GM23248 (cell line): ENCODE measurements around the gene MGAT4A. TPM values are rescaled to one million over a fixed set of nuclear protein-coding genes. Genes with fewer than 3 reads are reported as not detected.

ENCODE experiments used
- DNase-seq: peaks from one replicate; pipeline ENCODE4 v3.0.0-alpha.2; 2015
- H2AFZ ChIP-seq: fragments of 200-600 bp; sonication (generic); 2 replicates; pipeline ENCODE4 v1.6.1; 2016; ENCODE audit warnings: antibody characterized with exemption
- H3F3A ChIP-seq: fragments of 200-600 bp; sonication (generic); 2 replicates; pipeline ENCODE4 v1.6.1; 2016; ENCODE audit warnings: mild to moderate bottlenecking, antibody characterized with exemption, mixed run types; ENCODE audit not compliant: insufficient read depth
- H3K27ac ChIP-seq: fragments of 200-600 bp; sonication (generic); 2 replicates; pipeline ENCODE4 v1.5.1; 2016; ENCODE audit warnings: mild to moderate bottlenecking
- H3K27me3 ChIP-seq: fragments of 200-600 bp; sonication (generic); replicated peaks from 2 replicates; pipeline ENCODE4 v1.6.1; 2016; ENCODE audit warnings: mild to moderate bottlenecking; ENCODE audit not compliant: insufficient read depth
- H3K36me3 ChIP-seq: fragments of 200-600 bp; sonication (generic); 2 replicates; pipeline ENCODE4 v1.6.1; 2016; ENCODE audit warnings: low read depth, mild to moderate bottlenecking
- H3K4me1 ChIP-seq: fragments of 200-600 bp; sonication (generic); 2 replicates; pipeline ENCODE4 v1.6.1; 2016; ENCODE audit warnings: mild to moderate bottlenecking; ENCODE audit not compliant: insufficient read depth
- H3K4me2 ChIP-seq: fragments of 200-600 bp; sonication (generic); one replicate; pipeline ENCODE4 v1.6.1; 2016; ENCODE audit warnings: mild to moderate bottlenecking; ENCODE audit not compliant: unreplicated experiment
- H3K4me3 ChIP-seq: fragments of 200-600 bp; sonication (generic); 2 replicates; pipeline ENCODE4 v1.5.1; 2016; ENCODE audit warnings: mild to moderate bottlenecking
- H3K79me2 ChIP-seq: fragments of 200-600 bp; sonication (generic); 2 replicates; pipeline ENCODE4 v1.6.1; 2016; ENCODE audit warnings: mild to moderate bottlenecking; ENCODE audit not compliant: insufficient read depth
- H3K9ac ChIP-seq: fragments of 200-600 bp; sonication (generic); 2 replicates; pipeline ENCODE4 v1.6.1; 2016; ENCODE audit warnings: mild to moderate bottlenecking
- H3K9me2 ChIP-seq: fragments of 200-600 bp; sonication (generic); 2 replicates; pipeline ENCODE4 v1.6.1; 2016; ENCODE audit warnings: mixed run types, mild to moderate bottlenecking, moderate library complexity; ENCODE audit not compliant: insufficient read depth
- H3K9me3 ChIP-seq: fragments of 200-600 bp; sonication (generic); one replicate; pipeline ENCODE4 v1.6.1; 2017; ENCODE audit warnings: low read depth
- H4K20me1 ChIP-seq: fragments of 200-600 bp; sonication (generic); 2 replicates; pipeline ENCODE4 v1.6.0; 2016; ENCODE audit not compliant: insufficient read depth
- EZH2 ChIP-seq: fragments of 200-600 bp; sonication (generic); IDR thresholded peaks from 2 replicates; pipeline ENCODE4 v1.6.1; 2018; ENCODE audit warnings: antibody characterized with exemption, mild to moderate bottlenecking; ENCODE audit not compliant: insufficient read depth, poor library complexity, severe bottlenecking
- EZH2phosphoT487 ChIP-seq: fragments of 200-600 bp; sonication (generic); IDR thresholded peaks from 2 replicates; pipeline ENCODE4 v1.6.1; 2018; ENCODE audit warnings: antibody characterized with exemption, moderate library complexity, mild to moderate bottlenecking, low read depth; ENCODE audit not compliant: insufficient read depth
- WGBS, 2 experiments: methylation state at CpG; one replicate each; pipeline ENCODE4 v1.1.6; 2015 to 2017; ENCODE audit warnings: low lambda C conversion rate in 2 of 2, low coverage in 1 of 2; ENCODE audit errors: missing lambda C conversion rate in 2 of 2; 5-methylcytosine and 5-hydroxymethylcytosine counted together
- in situ Hi-C: fragments of 300-500 bp; cut with MboI; formaldehyde crosslinking; loops from 2 replicates; pipeline ENCODE4 v1.15.0; 2020
- polyA plus RNA-seq: library from polyadenylated mRNA; unstranded; fragments of >200 nt; fragmentation: Nextera tagmentation; extraction: Ambion mirVana; gene quantifications from 2 replicates; pipeline ENCODE4 v1.2.1, GENCODE V29; 2016
- total RNA-seq: library from RNA; depleted of rRNA; stranded (reverse); fragments of >200 nt; shearing (Covaris generic); gene quantifications from 2 replicates; pipeline ENCODE4 v1.2.3, GENCODE V29; 2014

The MGAT4A gene
- total and polyA plus RNA-seq, 2 experiments from 2014 or later, result under 0.01 TPM; not detected in 1

DNA sequence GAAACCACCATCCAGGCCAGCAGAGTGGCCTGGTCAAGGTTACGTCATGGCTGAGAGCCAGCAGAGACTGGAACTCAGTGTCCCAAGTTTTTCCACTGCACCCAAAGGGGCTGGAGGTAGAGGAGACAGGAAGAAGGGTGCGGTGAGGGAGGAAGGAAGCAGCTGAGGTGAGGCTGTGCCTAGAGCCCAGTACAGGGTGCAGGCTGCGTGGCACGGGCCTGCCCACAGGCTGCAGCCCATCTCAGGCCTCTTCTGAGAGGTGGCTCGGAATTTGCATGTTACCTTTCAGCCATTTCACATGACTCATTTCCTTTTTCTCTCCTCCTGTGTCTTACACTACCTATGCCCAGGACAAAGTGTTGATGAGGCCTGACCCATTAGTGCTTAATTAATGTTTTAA is 13.7 kb upstream of the MGAT4A start:
- H3K9me3 ChIP-seq, result no peaks in the 10 kb centered on the region
- TF ChIP-seq EZH2phosphoT487, result no peak
- no peak for TF ChIP-seq EZH2
- no peaks in the 10 kb centered on the region for H3K36me3 ChIP-seq
- H3F3A ChIP-seq, result no peaks in the 10 kb centered on the region
- H3K27ac ChIP-seq, result no peak overlapping the region
- no peaks in the 10 kb centered on the region for H3K9me2 ChIP-seq
- 86 to 87% methylated on average over 5 of the region's 5 CpGs for WGBS, 2 experiments
- H2AFZ ChIP-seq, result no peak overlapping the region
- no peak overlapping the region for H3K4me3 ChIP-seq
- no peaks in the 10 kb centered on the region for H3K4me1 ChIP-seq
- no peak overlapping the region for H3K4me2 ChIP-seq
- no peaks in the 10 kb centered on the region; the same call in 1 of the 2 replicates for H3K27me3 ChIP-seq
- no peak for DNase-seq
- no peaks in the 10 kb centered on the region for H4K20me1 ChIP-seq
- H3K9ac ChIP-seq, result no peak overlapping the region
- in situ Hi-C loops, result no loop called here
- H3K79me2 ChIP-seq, result no peaks in the 10 kb centered on the region

DNA sequence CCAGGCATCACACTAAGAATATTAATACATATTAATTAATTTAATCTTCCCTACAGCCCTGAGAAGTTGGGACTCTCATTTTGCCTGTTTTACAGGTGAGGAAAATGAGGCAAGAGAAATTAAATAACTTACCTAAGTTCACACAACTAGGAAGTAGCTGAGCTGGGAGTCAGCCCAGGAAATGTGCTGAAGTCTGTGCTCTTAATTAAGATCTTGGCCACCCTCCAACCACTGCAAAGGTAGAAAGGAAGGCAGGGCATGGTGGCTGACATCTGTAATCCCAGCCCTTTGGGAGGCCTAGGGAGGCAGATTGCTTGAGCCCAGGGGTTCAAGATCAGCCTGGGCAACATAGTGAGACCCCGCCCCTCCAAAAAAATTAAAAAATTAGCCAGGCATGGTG is 12.9 kb upstream of the MGAT4A start:
- H3K27ac ChIP-seq, result no peak overlapping the region
- DNase-seq, result no peak
- no peaks in the 10 kb centered on the region for H3K36me3 ChIP-seq
- H3F3A ChIP-seq, result no peaks in the 10 kb centered on the region
- no peaks in the 10 kb centered on the region; the same call in 1 of the 2 replicates for H3K27me3 ChIP-seq
- in situ Hi-C loops, result no loop called here
- H3K79me2 ChIP-seq, result no peaks in the 10 kb centered on the region
- no peaks in the 10 kb centered on the region for H3K4me1 ChIP-seq
- H2AFZ ChIP-seq, result no peak overlapping the region
- H3K4me2 ChIP-seq, result no peak overlapping the region
- H3K9me2 ChIP-seq, result no peaks in the 10 kb centered on the region
- TF ChIP-seq EZH2phosphoT487 (no peak), EZH2 (no peak)
- no peak overlapping the region for H3K9ac ChIP-seq
- H3K9me3 ChIP-seq, result no peaks in the 10 kb centered on the region
- WGBS, 2 experiments, result 68 to 92% methylated on average over 1 of the region's 1 CpG
- no peaks in the 10 kb centered on the region for H4K20me1 ChIP-seq
- no peak overlapping the region for H3K4me3 ChIP-seq

DNA sequence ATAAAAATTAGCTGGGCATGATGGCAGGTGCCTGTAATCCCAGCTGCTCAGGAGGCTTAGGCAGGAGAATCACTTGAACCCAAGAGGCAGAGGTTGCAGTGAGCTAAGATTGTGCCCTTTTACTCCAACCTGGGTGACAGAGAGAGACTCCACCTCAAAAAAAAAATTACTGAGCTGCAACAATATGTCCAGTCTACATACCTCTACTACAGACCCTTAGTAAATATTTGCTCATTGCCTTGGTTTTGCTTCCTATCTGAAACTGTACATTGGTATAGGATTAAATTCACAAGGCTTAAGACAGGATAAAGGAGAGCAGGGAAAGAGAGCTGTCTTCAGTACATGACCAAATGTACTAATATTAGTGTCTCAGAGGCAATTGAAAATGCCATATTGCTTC is 8.1 kb upstream of the MGAT4A start:
- Histone ChIP-seq H3K9ac (no peak overlapping the region), H3K27ac (no peak overlapping the region), H2AFZ (no peak overlapping the region), H3K4me3 (no peak overlapping the region), H3K4me1 (no peaks in the 10 kb centered on the region), H4K20me1 (no peaks in the 10 kb centered on the region), H3K4me2 (no peak overlapping the region), H3K79me2 (no peaks in the 10 kb centered on the region), H3K36me3 (no peaks in the 10 kb centered on the region), H3K9me3 (no peaks in the 10 kb centered on the region), H3F3A (no peaks in the 10 kb centered on the region), H3K9me2 (no peaks in the 10 kb centered on the region), H3K27me3 (peaks cover 26% of the 10 kb centered on the region; the same call in 1 of the 2 replicates)
- no peak for TF ChIP-seq EZH2phosphoT487
- DNase-seq, result no peak
- in situ Hi-C loops, result no loop called here

DNA sequence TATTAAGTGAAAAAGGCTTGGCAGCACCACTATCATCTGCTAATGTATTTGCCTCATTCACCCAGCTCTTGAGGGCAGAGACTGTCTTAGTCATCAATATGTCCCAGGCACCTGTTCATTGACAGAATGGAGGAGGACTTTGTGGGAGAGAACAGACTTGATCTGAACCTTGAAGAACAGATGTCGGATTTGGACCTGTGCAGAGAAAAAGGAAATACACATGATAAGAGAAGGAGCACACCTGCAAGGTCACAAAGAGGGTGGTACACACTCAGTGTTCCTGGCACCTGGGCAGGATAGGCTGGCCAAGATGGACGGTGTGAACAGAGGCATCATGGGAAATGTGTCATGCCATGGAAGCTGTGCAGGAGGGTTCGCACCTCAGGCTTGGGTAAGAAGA is 7.4 kb upstream of the MGAT4A start:
- no peaks in the 10 kb centered on the region for H4K20me1 ChIP-seq
- TF ChIP-seq EZH2phosphoT487 (no peak), EZH2 (no peak)
- H3F3A ChIP-seq, result no peaks in the 10 kb centered on the region
- no peak overlapping the region for H3K4me2 ChIP-seq
- no peak overlapping the region for H2AFZ ChIP-seq
- H3K9me3 ChIP-seq, result no peaks in the 10 kb centered on the region
- H3K27me3 ChIP-seq, result peaks cover 34% of the 10 kb centered on the region
- H3K79me2 ChIP-seq, result no peaks in the 10 kb centered on the region
- H3K4me3 ChIP-seq, result no peak overlapping the region
- in situ Hi-C loops, result no loop called here
- H3K9ac ChIP-seq, result no peak overlapping the region
- H3K9me2 ChIP-seq, result no peaks in the 10 kb centered on the region
- 61 to 79% methylated on average over 3 of the region's 3 CpGs for WGBS, 2 experiments
- DNase-seq, result no peak
- H3K36me3 ChIP-seq, result no peaks in the 10 kb centered on the region
- no peaks in the 10 kb centered on the region for H3K4me1 ChIP-seq
- H3K27ac ChIP-seq, result no peak overlapping the region

DNA sequence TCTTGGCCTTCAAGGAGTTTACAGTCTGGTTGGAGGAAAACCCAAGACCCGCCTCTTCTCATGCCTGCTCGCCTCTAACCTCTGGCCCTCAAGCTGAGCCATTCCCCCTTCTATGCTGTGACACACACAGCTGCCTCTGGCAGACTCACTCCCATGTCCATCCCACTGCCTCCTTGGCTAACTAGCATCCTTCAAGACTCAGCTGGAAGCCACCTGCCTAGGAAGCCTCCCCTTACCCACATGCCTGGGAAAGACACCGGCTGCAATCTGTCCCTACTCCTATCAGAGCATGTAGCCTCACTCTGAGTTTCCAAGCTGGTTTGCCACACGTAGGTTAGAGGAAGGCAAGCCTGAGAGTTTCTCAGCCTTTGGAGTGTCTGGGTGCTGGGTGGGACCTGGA is 6.9 kb upstream of the MGAT4A start:
- H3K27me3 ChIP-seq, result peaks cover 38% of the 10 kb centered on the region
- H3F3A ChIP-seq, result no peaks in the 10 kb centered on the region
- H4K20me1 ChIP-seq, result no peaks in the 10 kb centered on the region
- no peaks in the 10 kb centered on the region for H3K36me3 ChIP-seq
- no peaks in the 10 kb centered on the region for H3K4me1 ChIP-seq
- WGBS, 2 experiments, result 72 to 75% methylated on average over 4 of the region's 4 CpGs
- no peak overlapping the region for H3K4me2 ChIP-seq
- H3K9me3 ChIP-seq, result no peaks in the 10 kb centered on the region
- H3K9ac ChIP-seq, result no peak overlapping the region
- in situ Hi-C loops, result no loop called here
- H3K9me2 ChIP-seq, result no peaks in the 10 kb centered on the region
- DNase-seq, result no peak
- no peak for TF ChIP-seq EZH2phosphoT487
- no peak for TF ChIP-seq EZH2
- H3K4me3 ChIP-seq, result no peak overlapping the region
- H3K79me2 ChIP-seq, result no peaks in the 10 kb centered on the region
- no peak overlapping the region for H3K27ac ChIP-seq
- no peak overlapping the region for H2AFZ ChIP-seq
